Effector CD4-positive, alpha-beta T cell (primary cell): Measurements from ENCODE around the gene ARHGAP25.

Experiments
- DNase-seq: peaks from one replicate; pipeline ENCODE4 v3.0.0-alpha.2; 2020
- total RNA-seq: gene quantifications from one replicate; lab custom pipeline; 2026; lab: John Stamatoyannopoulos, UW

Gene ARHGAP25, protein sequence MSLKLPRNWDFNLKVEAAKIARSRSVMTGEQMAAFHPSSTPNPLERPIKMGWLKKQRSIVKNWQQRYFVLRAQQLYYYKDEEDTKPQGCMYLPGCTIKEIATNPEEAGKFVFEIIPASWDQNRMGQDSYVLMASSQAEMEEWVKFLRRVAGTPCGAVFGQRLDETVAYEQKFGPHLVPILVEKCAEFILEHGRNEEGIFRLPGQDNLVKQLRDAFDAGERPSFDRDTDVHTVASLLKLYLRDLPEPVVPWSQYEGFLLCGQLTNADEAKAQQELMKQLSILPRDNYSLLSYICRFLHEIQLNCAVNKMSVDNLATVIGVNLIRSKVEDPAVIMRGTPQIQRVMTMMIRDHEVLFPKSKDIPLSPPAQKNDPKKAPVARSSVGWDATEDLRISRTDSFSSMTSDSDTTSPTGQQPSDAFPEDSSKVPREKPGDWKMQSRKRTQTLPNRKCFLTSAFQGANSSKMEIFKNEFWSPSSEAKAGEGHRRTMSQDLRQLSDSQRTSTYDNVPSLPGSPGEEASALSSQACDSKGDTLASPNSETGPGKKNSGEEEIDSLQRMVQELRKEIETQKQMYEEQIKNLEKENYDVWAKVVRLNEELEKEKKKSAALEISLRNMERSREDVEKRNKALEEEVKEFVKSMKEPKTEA
- 141 reads per million, percentile 88 among the genes with 10 or more reads in this experiment for total RNA-seq

DNA sequence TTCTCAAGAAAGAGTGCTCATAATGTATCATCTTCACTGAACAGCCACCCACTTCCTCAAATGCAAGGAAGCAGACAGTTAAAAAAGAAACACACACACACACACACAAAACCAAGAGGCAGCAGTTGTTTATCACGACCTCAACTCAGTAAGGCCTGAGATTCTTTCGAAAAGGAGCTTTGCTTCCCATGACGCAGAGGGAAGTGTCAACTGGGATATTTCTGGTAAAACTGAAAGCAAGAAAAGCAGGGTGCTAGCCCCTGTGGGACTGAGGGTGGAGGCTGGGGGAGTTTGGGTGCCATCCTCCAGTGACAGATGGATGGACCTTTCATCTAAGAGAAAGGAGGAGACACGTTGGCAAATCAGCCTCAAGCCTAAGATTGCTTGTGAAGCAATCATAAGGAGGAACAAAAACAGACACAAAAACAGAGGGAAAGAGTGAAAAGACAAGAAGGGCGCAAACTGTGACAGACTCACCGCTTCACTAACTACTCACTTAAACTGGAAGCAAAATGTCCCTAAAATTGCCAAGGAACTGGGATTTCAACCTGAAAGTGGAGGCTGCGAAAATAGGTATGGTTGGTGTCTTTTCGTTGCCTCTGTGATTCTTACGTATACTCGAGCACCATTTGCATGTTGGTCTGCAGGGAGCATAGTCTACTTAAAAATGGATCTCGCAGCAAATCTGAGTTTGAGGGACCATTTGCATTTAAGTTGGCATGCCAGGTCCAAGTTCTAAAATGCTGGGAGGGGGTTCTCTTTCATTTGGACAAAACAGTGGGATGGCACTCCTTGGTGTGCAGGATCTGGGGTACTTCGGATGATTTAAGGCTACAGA, at the start of gene ARHGAP25:
ARHGAP25 (plus strand) TSS at position 124 of the 838 bp plus-strand sequence; CDS start at position 513, 389 bp downstream.
- DNase-seq: no peak

DNA sequence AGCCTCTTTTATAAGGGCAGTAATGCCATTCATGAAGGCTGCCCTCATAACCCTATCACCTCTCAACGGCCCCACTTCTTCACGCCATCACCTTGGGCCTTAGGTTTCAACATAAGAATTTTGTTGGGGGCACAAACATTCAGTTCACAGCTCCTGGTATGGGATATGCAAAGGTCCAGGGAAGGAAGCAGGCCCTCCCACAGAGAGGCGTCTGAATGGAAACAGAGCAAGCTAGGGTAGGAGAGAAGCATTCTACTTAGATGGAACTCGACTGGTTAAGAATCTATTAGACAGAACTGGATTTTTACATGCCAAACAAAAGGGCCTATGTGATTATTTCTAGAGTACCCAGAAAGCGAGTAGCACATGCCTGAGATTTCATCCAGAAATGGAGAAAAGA, 48.4 kb upstream of the ARHGAP25 start:
- no peak for DNase-seq

- no peak for DNase-seq
These were observed 47.6 kb upstream of the ARHGAP25 start for GRCh38 chr2:68687018-68687417.

DNA sequence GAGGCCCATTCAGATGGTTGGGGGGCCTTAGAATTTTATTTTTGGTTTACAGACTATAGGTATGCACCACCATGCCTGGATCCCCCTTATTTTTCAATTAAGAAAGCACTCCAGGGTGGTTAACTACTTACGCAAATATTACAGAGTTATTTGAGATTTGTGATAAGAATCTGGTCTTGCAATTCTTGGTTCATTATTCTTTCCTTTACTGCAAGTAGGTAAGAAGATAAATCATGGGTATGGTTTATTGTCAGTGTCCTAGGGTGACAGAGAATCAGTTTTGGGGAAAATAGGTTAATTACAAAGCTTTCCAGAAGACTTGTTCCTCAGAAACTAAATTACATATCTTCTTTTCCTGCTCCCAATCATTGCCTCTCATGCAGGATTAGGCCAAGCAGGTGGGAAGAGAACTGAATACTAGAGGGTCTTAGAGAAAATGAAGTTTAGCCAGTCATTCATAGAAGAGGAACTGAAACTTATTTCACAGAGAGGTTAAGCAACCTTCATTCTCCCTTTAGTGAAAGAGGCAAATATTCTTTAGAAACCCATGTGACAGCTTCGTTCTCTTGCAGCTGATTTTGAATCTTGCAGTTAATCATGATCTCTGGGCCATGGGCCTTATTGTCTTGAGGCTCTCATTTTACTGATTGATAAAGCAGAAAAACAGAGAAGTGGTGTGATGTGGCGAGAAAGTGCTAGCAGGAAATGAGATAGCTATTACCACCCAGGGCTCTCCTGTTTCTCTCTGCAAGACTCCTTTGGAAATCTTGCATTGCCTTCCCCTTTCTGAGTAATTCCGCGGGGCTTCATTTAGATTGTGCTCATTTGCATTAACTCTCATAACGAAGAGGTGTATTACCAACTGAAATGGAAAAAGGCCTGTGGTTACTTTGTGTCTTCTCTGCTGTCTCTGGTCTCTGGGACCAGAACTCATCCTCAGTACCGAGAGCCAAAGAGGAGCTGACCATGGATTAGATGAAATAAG, 44.8 kb upstream of the ARHGAP25 start:
- no peak for DNase-seq

- DNase-seq: no peak
These were observed 43.8 kb upstream of the ARHGAP25 start for GRCh38 chr2:68690851-68691250.

DNA sequence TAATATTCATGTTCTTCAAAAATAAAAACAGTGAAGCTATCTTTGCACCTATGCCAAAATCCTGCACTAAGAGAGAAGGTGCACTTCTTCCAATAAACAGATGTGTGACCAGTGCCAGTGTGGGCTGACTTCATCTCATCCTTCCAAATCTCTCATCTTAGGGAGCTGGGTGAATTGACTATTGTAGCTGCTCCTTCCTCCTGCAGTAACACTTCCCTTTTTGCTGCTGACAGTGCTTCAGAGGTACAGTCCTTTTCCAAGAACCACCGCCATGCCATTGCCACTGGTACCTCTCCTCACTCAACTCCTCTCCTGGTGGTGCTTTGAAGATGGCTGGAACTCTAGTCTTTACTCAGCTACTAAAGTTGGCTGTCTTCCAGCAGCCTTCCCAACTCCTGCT, 42.1 kb upstream of the ARHGAP25 start:
- DNase-seq: no peak

GRCh38 chr2:68693951-68694350, 40.7 kb upstream of the ARHGAP25 start:
- no peak for DNase-seq

GRCh38 chr2:68695971-68696370, 38.6 kb upstream of the ARHGAP25 start:
- no peak for DNase-seq

- DNase-seq: no peak
These were observed 38.1 kb upstream of the ARHGAP25 start for GRCh38 chr2:68696554-68696953.

- no peak for DNase-seq
These were observed 35.8 kb upstream of the ARHGAP25 start for GRCh38 chr2:68698567-68699377.

DNA sequence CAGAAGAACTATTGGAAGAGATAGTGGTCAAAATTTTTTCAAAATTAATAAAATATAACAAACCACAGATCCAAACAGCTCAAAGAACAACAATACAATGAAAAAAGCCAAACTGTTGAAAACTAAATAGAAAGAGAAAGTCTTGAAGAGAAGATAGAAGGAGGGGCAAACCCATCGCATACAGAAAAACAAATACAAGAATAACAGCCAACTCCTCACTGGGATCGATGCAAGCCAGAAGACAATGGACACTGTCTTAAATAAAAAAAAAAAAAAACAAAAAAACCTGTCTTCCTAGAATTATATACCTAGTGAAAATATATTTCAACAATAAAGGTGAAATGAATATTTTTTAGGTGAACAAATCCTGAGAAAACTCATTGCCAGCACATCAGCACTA, 34.1 kb upstream of the ARHGAP25 start:
- no peak for DNase-seq

GRCh38 chr2:68706637-68707036, 28.0 kb upstream of the ARHGAP25 start:
- no peak for DNase-seq

DNA sequence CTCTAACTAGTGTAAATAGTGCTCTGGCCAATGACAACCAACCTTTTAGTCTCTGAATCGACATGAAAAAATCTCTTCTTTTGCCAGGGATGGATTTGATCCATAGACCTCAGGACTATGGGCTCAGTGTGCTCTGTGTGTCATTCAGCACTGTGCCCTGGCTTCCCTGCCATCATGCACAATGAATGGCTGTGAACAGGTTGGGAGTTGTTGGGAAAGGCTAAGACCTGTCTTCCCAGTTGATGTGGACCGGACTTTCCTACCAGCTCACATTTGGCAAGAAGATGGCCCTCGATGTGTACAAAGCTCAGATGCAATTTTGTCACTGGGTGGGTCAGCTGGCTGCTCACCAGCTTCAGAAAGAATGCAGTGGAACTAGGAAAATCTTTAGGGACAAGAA, 26.0 kb upstream of the ARHGAP25 start:
- DNase-seq: no peak

DNA sequence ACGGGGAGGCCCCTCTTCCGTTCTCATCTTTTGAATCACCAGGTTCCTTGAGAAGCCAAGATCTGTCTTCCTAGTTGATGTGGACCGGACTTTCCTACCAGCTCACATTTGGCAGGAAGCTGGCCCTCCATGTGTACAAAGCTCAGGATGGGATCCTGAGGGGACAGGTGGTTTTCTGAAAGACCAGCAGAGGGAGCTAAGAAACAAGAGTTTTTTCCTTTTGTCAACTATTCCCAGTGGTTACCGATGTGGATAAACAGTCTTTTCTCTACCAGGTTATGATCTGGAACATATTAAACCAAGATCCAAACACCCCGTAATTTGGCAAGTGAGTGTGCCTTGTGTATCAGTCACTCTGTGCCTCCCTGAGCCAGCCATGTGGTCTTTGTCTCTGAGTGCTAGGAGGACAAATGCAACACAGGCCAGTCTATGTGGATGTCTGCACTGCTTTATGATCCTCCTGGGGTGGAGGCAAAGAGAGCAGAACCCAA, 25.1 kb upstream of the ARHGAP25 start:
- DNase-seq: no peak

GRCh38 chr2:68710336-68710735, 24.3 kb upstream of the ARHGAP25 start:
- DNase-seq: no peak

DNA sequence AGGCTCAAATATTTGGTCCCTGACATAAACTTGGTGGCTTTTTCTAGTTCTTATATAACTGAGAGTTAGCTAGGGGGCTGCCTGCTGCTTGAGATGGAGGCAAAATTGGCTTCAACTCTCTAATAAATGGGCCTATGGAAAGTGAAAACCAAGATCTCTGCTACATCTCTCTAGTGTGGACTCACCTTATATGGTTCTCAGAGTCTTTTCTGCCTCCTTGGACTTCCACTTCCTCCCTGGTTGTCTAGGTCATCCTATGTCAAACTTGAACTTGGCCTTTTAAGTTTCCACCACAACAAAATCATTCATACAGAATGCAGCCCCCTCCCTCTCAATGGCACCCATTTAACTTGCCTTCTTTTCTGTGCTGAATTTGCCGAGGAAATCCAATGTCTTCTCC, 23.9 kb upstream of the ARHGAP25 start:
- DNase-seq: no peak

- DNase-seq: no peak
These were observed 19.7 kb upstream of the ARHGAP25 start for GRCh38 chr2:68714866-68715265.

DNA sequence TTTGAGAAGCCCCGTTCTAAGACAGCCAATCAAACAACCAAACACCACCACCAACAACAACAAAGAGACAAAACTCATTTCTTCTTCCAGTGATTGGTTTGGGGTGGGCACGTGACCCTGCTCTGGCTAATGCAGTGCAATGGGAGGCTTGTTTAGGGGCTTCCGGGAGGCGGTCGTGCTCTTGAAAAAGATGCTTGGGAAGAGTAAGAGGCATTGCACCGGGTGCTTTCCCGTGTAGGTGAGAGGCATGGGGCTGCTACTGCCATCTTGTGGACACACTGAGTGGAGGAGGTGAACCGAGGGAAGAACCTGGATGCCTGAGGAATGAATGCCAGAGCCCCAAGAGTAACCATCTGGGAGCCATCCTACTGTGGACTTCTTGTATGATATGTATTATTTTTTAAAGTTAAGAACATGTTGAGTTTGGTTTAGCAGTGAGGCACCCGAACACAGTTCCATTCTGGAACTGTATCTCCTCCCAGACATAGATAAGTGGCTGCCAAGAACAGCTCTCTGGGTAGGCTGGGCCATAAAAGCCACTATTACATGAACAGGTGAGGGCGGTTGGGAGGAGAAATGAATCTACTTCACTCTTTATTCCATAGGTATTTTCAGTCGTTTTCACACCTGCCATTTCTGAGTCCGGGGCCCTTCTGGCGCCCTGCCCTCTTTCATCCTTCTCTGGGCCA, 19.1 kb upstream of the ARHGAP25 start:
- no peak for DNase-seq

DNA sequence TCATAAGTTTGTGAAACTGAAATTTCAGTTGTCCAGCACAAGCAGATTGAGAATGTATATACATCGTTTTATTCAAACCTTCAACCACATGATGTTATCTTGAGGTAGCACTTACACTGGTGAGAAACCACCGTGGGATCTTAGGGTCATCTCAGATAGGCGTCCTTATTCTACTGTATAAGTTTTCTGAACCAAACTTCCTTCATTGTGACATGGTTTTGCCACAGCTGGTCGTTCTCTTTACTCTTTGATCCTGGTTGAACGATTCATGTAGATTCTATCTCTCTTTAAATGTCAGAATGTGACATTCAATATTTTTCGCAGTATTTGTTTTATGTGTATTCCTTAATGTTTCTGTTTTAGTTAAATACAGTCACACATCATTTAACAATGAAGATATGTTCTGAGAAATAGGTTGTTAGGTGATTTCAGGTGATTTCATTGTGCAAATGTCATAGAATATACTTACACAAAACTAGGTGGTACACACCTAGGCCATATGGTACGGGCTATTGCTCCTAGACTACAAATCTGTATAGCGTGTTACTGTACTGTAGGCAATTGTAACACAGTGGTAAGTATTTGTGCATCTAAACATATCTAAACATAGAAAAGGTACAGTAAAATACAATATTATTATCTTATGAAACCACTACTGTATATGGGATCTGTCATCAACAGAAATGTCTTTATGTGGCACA, 17.9 kb upstream of the ARHGAP25 start:
- no peak for DNase-seq

GRCh38 chr2:68717305-68717661, 17.3 kb upstream of the ARHGAP25 start:
- no peak for DNase-seq
